GM12873 (cell line): ENCODE data around the gene CHSY3.

Experiments used
- CTCF ChIP-seq: IDR thresholded peaks from 2 replicates; pipeline ENCODE4 v1.5.1; 2012; ENCODE audit warnings: low read depth, mild to moderate bottlenecking, moderate library complexity, low read length, control low read depth; ENCODE audit not compliant: insufficient read depth; ENCODE audit errors: missing control alignments

The CHSY3 gene

DNA sequence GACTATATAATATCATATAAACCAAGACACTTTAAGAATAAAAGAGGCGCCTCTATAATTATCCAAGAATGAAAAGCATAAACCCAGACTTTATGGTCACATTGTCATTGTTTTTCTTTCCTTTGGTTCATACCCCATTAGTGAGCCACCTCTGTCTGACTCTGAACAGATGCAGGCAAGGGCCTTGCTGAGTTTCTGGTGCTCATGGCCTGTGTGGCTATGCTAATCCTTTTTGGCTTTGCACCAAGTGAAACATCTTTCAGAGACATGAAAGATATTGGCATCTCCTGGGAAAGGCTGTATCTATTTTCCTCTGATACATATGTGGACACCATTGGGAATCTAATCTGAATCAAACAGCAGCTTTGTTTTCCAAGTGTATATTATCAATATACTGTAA is 222.5 kb downstream of the CHSY3 start:
- no peak for TF ChIP-seq CTCF

DNA sequence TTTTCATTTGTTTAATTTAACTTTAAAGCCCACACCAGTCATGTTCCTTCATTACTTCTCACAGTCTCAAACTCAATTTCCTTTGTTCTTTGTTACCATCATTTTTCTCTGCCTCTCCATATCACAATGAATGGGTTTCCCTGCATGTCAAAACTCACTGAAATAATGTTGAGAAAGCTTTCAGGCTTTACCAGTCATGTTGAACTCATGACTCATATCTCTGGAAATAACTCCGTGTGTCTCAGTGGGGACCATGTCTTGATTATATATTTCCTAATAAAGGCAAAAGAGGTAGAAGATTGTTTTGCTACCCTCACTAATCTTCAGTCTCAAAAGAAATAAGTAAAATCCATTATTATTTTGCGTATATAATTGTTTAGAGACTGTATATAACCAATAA is 231.2 kb downstream of the CHSY3 start:
- no peak for TF ChIP-seq CTCF

- TF ChIP-seq CTCF, result no peak
Measured at GRCh38 chr5:130136300-130136699, 232.0 kb downstream of the CHSY3 start.

GRCh38 chr5:130137681-130138080 is 233.4 kb downstream of the CHSY3 start:
- TF ChIP-seq CTCF, result no peak

DNA sequence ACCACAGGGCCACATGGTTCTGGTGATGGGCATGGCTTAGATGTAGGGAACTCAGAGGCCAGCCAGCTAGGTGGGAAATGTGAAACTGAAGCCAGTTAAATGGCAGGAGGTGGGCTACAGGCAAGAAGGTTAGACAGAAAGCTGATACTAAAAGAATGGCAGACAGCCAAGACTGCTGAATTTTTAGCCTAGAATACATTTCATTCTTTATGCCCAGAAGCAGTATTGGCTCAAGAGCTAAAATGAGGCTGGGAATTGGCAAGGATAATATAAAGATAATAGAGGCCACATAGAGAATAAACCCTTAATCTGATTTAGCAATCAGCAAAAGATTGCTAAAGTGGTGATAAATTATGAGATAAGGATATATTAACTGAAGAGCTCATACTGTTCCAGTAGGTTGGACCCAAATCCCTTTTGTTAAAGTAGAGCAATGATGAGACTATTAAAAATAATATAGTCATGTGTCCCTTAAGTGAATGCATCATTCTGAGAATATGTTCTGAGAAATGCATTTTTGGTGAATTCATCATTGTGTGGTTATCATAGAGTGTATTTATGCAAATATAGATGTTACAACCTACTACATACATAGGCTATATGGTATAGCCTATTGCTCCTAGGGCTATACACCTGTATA is 234.3 kb downstream of the CHSY3 start:
- TF ChIP-seq CTCF, result no peak

GRCh38 chr5:130141659-130142320 is 237.5 kb downstream of the CHSY3 start:
- peak; percentile 75 for TF ChIP-seq CTCF

DNA sequence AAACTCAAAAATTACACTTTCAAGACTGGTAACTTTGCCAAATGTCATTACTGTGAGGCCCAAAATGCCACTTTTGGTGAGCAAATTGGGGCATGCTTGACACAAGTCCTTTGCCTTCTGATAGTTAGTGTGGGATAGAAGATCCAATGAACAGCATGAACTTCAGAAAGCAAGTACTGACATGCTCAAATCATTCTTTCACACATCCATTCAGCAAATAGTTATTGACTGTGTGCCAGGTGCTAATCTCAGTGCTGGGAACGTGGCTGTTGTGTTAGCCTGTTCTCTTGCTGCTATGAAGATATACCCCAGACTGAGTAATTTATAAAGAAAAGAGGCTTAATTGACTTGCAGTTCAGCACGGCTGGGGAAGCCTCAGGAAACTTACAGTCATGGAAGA is 247.0 kb downstream of the CHSY3 start:
- TF ChIP-seq CTCF, result no peak
